SIG-M5 treated with dmso at 0.1 percent for 504 hours (cell line): ENCODE data around the gene SUGCT.

Experiments used
- DNase-seq: peaks from one replicate; lab custom pipeline; 2025; ENCODE audit not compliant: unreplicated experiment; lab: John Stamatoyannopoulos, UW

SUGCT gene

DNA sequence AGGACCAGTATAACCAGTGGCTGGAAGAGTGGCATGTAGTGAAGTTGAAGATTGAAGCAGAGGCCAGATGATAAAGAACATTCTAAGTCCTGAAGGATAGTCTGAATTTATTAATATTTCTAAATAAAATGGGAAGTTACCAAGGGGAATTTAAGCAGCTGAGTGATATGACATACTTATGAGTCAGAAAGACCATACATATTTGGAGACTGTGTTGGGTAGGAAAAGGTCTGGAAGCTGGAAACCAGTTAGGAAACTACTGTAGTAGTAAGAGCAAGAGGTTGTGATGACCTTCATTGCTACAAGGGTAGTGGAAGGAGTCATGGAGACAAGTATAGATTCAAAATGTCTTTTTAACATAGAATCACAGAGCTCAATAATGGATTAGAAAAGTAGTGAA, 752.3 kb downstream of the SUGCT start:
- no peak for DNase-seq

DNA sequence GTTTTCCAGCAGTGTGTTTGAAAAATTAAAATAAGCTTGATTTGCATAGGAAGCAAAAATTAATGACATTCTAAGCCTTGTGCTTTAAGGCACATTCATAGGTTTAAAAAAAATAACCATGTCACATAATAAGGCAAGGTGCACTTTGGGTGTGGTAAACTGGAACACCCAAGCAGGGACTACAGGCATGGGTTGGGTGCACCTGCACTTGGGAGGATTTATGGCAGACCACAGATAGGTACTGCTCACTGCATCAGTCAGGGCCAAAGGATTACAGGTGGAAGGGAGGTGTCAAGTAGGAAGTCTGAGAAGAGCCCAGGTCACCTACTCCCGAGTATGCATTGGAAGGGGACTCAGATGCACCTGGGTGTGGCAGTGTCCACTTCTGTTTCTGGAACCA, 753.7 kb downstream of the SUGCT start:
- no peak for DNase-seq

- no peak for DNase-seq
Measured at GRCh38 chr7:40889099-40889498, 754.3 kb downstream of the SUGCT start.

DNA sequence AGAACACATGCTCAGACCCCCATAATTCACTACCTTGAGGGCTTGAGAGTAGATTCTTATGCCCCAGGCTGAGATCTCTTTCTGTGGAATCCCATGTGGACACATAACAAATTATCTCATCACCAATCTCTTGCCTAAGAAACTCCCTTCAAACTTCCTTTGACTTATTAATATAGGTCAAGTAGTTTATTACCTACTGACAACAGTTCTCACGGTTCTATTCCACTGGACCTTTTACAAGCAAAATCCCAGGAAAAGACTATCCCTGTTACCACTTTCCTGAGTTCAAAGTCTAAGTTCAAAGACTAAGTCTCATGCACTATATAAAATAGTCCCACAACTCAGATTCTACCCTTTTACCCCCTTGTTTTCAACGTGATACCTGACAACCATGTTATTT, 754.7 kb downstream of the SUGCT start:
- no peak for DNase-seq

GRCh38 chr7:40890088-40890692, 755.4 kb downstream of the SUGCT start:
- no peak for DNase-seq

- DNase-seq, result no peak
Measured at GRCh38 chr7:40891232-40891631, 756.4 kb downstream of the SUGCT start.

- no peak for DNase-seq
Measured at GRCh38 chr7:40899151-40899550, 764.3 kb downstream of the SUGCT start.

DNA sequence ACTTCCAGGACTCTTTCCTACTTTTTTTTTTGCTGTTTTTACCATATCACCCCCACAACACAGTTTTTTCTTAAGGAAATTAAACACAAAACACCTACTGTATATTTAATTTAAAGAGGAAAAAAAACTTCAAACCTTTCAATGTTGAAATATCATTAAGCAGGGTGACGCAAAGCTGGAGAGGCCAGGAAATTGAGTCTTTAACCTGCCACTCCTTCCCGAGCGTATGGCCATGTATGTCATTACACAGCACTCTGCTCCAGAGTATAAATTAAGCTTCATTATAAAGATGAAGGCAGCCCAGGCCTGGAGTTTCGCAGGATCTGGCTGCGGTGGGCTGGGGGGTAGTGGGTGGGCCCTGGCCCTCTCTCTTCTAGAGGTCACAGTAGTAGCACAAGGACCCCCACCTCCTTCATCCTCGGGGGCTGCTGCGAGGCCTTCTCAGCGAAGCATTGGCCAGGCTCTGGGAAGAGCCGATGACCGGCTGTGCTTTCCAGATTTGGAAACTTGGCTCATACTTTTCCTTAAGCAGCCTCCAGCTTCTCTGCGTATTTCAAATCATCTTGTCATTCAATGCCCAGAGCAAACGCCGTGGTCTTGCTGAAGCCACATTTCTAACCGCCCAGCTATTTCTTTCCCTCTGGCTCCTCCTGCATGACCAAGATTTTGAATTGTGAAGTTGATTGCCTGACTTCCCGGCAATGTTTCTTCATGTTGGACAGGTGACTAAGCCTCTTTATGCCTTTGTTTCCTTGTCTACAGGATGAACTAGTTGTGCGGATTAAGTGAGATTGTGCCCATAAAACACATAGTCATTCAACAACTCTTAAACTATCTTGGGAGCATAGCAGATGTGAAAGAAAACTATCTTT, 765.1 kb downstream of the SUGCT start:
- DNase-seq, result no peak

- no peak for DNase-seq
Measured at GRCh38 chr7:40903872-40904271, 769.1 kb downstream of the SUGCT start.

- no peak for DNase-seq
Measured at GRCh38 chr7:40907286-40907685, 772.5 kb downstream of the SUGCT start.

DNA sequence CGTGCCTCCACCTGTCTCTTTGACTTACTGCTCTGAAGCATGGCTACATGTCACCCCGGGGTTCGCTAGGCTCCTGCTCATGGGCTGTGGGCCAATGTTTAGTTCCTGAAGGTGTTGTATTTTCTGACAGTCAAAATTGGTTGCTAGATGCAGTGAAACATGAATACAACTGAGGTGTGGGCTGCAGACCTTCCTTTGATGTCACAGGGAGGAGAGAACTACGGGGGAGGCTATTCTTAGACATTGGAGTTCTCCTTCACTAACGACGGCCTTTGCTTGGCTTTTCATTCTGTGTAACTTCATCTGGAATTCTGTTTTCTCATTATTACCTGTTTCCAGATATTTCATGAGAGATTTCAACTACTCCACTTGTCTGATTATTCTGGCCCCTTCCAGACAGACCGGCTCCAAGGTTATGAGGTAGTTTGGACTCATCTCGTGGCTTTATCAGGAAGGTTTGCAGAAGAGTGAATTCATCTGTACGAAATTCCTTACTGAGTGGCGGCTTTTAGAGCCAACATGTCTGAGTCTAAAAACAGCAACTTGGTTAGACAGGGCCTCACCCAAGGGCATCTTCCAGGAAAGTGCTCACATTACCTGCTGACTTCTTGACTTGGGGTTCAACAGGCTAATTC, 774.7 kb downstream of the SUGCT start:
- DNase-seq, result no peak
